Spleen (tissue), 11 donors: ENCODE results near the gene FOXC2. TPM values are rescaled to one million over a fixed set of nuclear protein-coding genes. Genes with fewer than 3 reads are reported as not detected.

ENCODE experiments used
- DNase-seq: peaks from one replicate; pipeline ENCODE4 v3.0.0-alpha.2; 2020
- H3K27ac ChIP-seq, 8 donors: fragments of 200-600 bp; sonication (generic) in 7 of 8; 1 replicate in 4 of 8; 2 replicates in 4 of 8; pipeline versions ENCODE4 v1.5.0 to v1.8.0; 2016 to 2021; ENCODE audit warnings: inconsistent platforms in 4 of 8, mild to moderate bottlenecking in 4 of 8, moderate library complexity in 1 of 8
- H3K27me3 ChIP-seq, 7 donors: fragments of 200-600 bp; sonication (generic) in 6 of 7; replicated peaks in 1 of 7; 1 replicate in 4 of 7; 2 replicates in 3 of 7; pipeline versions ENCODE4 v1.5.0 to v1.8.0; 2016 to 2021; ENCODE audit warnings: inconsistent platforms in 3 of 7, mild to moderate bottlenecking in 1 of 7
- H3K36me3 ChIP-seq, 6 donors: fragments of 200-600 bp; sonication (generic) in 5 of 6; 1 replicate in 4 of 6; 2 replicates in 2 of 6; pipeline versions ENCODE4 v1.5.0 to v1.8.0; 2016 to 2021; ENCODE audit warnings: inconsistent platforms in 2 of 6
- H3K4me1 ChIP-seq, 6 donors: fragments of 200-600 bp; sonication (generic) in 5 of 6; 1 replicate in 3 of 6; 2 replicates in 3 of 6; pipeline versions ENCODE4 v1.5.0 to v1.8.0; 2016 to 2021; ENCODE audit warnings: inconsistent platforms in 3 of 6
- H3K4me3 ChIP-seq, 8 donors: fragments of 200-600 bp; sonication (generic) in 7 of 8; 1 replicate in 4 of 8; 2 replicates in 4 of 8; pipeline versions ENCODE4 v1.5.0 to v1.8.0; 2016 to 2021; ENCODE audit warnings: inconsistent platforms in 4 of 8, mild to moderate bottlenecking in 4 of 8, moderate library complexity in 2 of 8
- H3K9me3 ChIP-seq, 8 donors: fragments of 200-600 bp; sonication (generic) in 7 of 8; 1 replicate in 4 of 8; 2 replicates in 4 of 8; pipeline versions ENCODE4 v1.5.0 to v1.8.0; 2016 to 2021; ENCODE audit warnings: inconsistent platforms in 4 of 8
- POLR2A ChIP-seq, 3 donors: fragments of 450-650 bp; IDR thresholded peaks; one replicate each; pipeline ENCODE4 v1.5.1; 2017; ENCODE audit warnings: antibody characterized with exemption in 3 of 3, mild to moderate bottlenecking in 1 of 3
- POLR2AphosphoS5 ChIP-seq, 3 donors: sonication (generic); formaldehyde crosslinking; IDR thresholded peaks; one replicate each; pipeline ENCODE4 v1.5.1; 2017; ENCODE audit warnings: antibody characterized with exemption in 3 of 3
- WGBS, 5 donors: extraction: QIAGEN DNeasy Blood & Tissue Kit in 3 of 5; methylation state at CpG; one replicate each; pipeline versions ENCODE4 v1.1.5 to v1.1.7; 2013 to 2018; 5-methylcytosine and 5-hydroxymethylcytosine counted together
- intact Hi-C: fragments of 100-400 bp; cut with DNase I; formaldehyde crosslinking; loops from one replicate; pipeline ENCODE4 v1.15.0; 2023; ENCODE audit warnings: low total_unique reads
- polyA plus RNA-seq, 3 donors: library from polyadenylated mRNA; stranded (reverse); fragments of 200-250 nt; gene quantifications; one replicate each; pipeline ENCODE4 v1.2.1, GENCODE V29; 2013
- total RNA-seq, 7 donors: library from RNA; depleted of rRNA in 3 of 7; stranded (reverse); fragments of >200 nt in 3 of 7; fragmentation: NEBNext Ultra II Directional in 4 of 7; extraction: Animal tissue kit (Norgen Biotek cat#: 25700) in 4 of 7; gene quantifications; one replicate each; pipeline versions ENCODE4 v1.1.0 to v1.2.1, GENCODE V29; 2016 to 2021
- TF ChIP-seq, protein P1 (sequence below), 11 experiments: fragments of 200-600 bp in 7 of 11; fragments of 450-650 bp in 4 of 11; sonication (generic) in 4 of 11; IDR thresholded peaks in 8 of 11; conservative IDR thresholded peaks in 3 of 11; 1 replicate in 7 of 11; 2 replicates in 4 of 11; pipeline versions ENCODE4 v1.4.0 to v1.8.0; 2016 to 2021; ENCODE audit warnings: antibody characterized with exemption in 11 of 11, inconsistent platforms in 4 of 11, mild to moderate bottlenecking in 1 of 11
- donor health status: healthy with polysubstance abuse.
- donor health status: DM: no; HTN: no; CAD: no; lungs with moderate emphysema.
- donor health status: DM: no; HTN: no; CAD: no.
- donor health status: Bipolar disorder and iron deficiency.
- donor health status: healthy.
- donor health status: DM: no; HTN: no; CAD: no.
- donor health status: DM: yes; HTN: yes; CAD: no.

Gene FOXC2
- total and polyA plus RNA-seq, 10 donors: 0.05 to 0.10 TPM; not detected in 8

DNA sequence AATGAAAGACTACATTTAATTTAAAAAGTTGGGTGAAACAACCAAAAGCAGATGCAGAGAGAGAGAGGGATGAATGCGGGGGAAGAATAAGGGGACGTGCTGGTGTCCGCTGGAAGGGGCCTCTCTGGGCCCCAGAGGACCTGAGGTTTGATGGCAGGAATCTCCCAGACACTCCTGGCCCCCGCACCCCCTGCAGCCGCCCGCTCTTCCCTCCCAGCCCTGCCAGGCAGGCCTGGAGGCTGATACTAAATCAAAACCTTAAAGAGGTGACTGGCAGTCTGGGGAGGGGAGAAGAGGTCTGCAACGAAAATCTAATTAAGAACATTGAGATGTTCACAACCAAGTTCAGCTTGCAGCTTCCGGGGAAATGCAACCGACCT, 14.2 kb downstream of the FOXC2 start:
- Histone ChIP-seq H3K4me1 (peaks cover 0 to 25% (median 16%) of the 10 kb centered on the region in 6 donors), H3K27ac (no peak overlapping the region), H3K4me3 (no peak overlapping the region), H3K9me3 (no peaks in the 10 kb centered on the region), H3K36me3 (no peaks in the 10 kb centered on the region), H3K27me3 (peaks cover 0 to 90% (median 46%) of the 10 kb centered on the region in 7 donors)
- 87 to 92% (median 90%) methylated on average over 9 of the region's 9 CpGs for WGBS, 5 donors
- DNase-seq: no peak
- intact Hi-C loops: no loop called here
- no peak for TF ChIP-seq POLR2A (IDR thresholded peaks at IDR 0.05)
- TF ChIP-seq, protein P1, sequence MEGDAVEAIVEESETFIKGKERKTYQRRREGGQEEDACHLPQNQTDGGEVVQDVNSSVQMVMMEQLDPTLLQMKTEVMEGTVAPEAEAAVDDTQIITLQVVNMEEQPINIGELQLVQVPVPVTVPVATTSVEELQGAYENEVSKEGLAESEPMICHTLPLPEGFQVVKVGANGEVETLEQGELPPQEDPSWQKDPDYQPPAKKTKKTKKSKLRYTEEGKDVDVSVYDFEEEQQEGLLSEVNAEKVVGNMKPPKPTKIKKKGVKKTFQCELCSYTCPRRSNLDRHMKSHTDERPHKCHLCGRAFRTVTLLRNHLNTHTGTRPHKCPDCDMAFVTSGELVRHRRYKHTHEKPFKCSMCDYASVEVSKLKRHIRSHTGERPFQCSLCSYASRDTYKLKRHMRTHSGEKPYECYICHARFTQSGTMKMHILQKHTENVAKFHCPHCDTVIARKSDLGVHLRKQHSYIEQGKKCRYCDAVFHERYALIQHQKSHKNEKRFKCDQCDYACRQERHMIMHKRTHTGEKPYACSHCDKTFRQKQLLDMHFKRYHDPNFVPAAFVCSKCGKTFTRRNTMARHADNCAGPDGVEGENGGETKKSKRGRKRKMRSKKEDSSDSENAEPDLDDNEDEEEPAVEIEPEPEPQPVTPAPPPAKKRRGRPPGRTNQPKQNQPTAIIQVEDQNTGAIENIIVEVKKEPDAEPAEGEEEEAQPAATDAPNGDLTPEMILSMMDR (IDR thresholded peaks at IDR 0.05 in 8 of 11, conservative IDR thresholded peaks at IDR 0.05 in 3 of 11): no peak
- no peak for TF ChIP-seq POLR2AphosphoS5 (IDR thresholded peaks at IDR 0.05)

DNA sequence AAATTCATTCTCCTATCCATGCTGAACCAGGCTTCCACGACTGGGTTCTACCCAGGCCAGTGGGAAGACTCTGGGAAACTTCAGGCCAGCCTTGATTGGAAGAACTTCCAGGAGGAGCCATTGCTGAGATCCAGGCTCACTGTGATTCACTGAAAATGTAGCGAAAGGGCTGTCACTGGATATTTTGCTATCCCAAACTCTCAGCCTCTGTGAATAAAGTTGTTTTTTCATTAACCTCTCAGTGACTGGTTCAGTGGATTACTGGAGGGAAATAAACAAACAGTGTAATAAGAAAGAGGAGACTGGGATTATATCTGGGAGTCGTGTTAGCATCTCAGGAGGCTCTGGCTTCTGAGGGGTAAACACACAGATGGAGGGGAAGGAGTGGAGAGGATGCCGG, 14.8 kb downstream of the FOXC2 start:
- DNase-seq: no peak
- TF ChIP-seq POLR2AphosphoS5 (IDR thresholded peaks at IDR 0.05): no peak
- TF ChIP-seq POLR2A (IDR thresholded peaks at IDR 0.05): no peak
- TF ChIP-seq, protein P1 (IDR thresholded peaks at IDR 0.05 in 8 of 11, conservative IDR thresholded peaks at IDR 0.05 in 3 of 11): no peak
- Histone ChIP-seq H3K4me1 (peaks cover 0 to 18% (median 9%) of the 10 kb centered on the region in 6 donors), H3K36me3 (no peaks in the 10 kb centered on the region), H3K4me3 (no peak overlapping the region), H3K27me3 (peaks cover 0 to 83% (median 39%) of the 10 kb centered on the region in 7 donors), H3K27ac (no peak overlapping the region), H3K9me3 (no peaks in the 10 kb centered on the region)
- intact Hi-C loops: no loop called here
- WGBS, 5 donors: 79 to 86% (median 84%) methylated on average over 4 of the region's 4 CpGs

DNA sequence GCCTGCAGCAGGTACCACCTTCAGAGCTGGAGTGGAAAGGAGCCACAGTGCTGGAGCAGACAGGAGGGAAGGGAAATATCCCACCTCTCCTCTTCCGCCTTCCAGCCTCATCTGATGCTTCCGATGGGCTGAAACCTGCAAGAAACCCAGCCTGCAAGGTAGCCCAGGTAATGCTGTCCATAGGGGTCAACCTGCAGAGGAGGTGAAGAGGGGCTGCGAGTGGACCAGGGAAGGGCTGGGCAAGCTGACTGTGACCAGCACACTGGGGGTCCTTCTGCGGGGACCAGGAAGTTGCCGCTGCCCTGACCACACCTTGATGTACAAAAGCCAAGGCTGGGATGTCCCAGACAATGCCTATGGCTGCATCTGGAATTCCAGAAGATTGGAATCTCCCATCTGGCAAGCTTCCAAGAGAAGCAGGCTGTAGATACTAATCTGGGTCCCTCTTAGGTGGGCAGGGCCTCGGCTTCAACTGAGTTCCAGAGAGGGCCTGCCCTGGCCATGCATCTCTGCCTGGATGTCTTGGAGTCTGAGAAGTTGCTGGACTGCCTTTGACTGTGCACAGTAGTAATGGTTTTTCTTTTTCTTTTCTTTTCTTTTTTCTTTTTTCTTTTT, 17.5 kb downstream of the FOXC2 start:
- peaks cover 0 to 5% (median 2%) of the 10 kb centered on the region in 6 donors for H3K4me1 ChIP-seq
- no peak overlapping the region for H3K27ac ChIP-seq
- no peak for DNase-seq
- intact Hi-C loops: no loop called here
- no peak overlapping the region for H3K4me3 ChIP-seq
- WGBS, 5 donors: 69 to 94% (median 88%) methylated on average over 6 of the region's 6 CpGs
- H3K27me3 ChIP-seq: peaks cover 0 to 56% (median 14%) of the 10 kb centered on the region in 7 donors
- TF ChIP-seq POLR2A (IDR thresholded peaks at IDR 0.05) (no peak), POLR2AphosphoS5 (IDR thresholded peaks at IDR 0.05) (no peak)
- TF ChIP-seq, protein P1 (IDR thresholded peaks at IDR 0.05 in 8 of 11, conservative IDR thresholded peaks at IDR 0.05 in 3 of 11): no peak
- H3K36me3 ChIP-seq: no peaks in the 10 kb centered on the region
- H3K9me3 ChIP-seq: no peaks in the 10 kb centered on the region

DNA sequence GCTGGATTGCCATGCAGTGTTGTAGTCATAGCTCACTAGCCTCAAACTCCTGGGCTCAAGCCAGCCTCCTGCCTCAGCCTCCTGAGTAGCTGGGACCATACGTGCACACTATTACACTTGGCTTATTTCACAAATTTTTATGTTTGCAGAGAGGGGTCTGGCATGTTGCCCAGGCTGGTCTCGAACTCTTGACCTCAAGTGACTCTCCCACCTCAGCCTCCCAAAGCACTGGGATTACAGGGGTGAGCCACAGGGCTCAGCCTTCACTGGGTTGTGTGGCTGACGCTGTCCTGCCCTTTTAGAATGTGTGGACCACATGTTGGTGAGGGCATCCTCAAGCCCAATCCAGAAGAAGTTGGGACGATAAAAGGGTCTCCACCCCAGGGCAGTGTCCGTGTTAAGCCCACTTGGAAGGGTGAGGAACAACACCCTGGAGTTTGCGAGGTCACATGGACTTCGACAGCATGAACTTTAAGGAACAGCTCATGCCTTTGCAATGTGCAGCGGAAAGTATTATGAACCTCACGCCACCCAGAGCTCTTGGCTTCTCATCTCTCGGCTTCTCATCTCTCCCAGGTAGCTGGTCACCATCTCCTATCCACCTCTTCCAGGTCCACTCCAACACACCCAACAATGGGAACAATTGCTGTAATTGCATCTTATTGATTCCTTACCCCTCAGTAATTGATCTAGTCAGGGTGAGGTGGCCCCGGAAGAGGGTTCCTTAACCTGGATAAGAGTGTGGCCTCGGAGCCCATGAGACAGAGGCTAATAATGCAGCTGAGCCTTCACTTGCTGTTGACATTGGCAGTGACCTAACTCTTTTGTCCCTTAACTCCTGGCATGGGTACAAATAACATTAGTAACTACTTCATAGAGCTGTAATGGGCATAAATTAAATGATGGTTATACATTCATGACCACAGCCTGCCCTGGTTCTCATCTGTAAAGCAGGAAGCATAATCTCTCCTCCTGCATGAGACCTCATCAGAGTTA, 18.4 kb downstream of the FOXC2 start:
- Histone ChIP-seq H3K27ac (no peak overlapping the region), H3K4me1 (no peaks in the 10 kb centered on the region), H3K9me3 (no peaks in the 10 kb centered on the region)

More for the DNA sequence above, 18.4 kb downstream of the FOXC2 start:
- H3K27me3 ChIP-seq: peaks cover 0 to 51% (median 6%) of the 10 kb centered on the region in 7 donors
- no peak overlapping the region for H3K4me3 ChIP-seq
- 80 to 92% (median 85%) methylated on average over 12 of the region's 12 CpGs for WGBS, 5 donors
- DNase-seq: no peak
- TF ChIP-seq, protein P1 (IDR thresholded peaks at IDR 0.05 in 8 of 11, conservative IDR thresholded peaks at IDR 0.05 in 3 of 11): no peak
- TF ChIP-seq POLR2AphosphoS5 (IDR thresholded peaks at IDR 0.05) (no peak), POLR2A (IDR thresholded peaks at IDR 0.05) (no peak)
- intact Hi-C loops: no loop called here
- no peaks in the 10 kb centered on the region for H3K36me3 ChIP-seq
